SK-N-SH treated with all-trans-retinoic acid at 6 μM for 48 hours (cell line): ENCODE measurements around the gene JMY.

Experiments
- ATAC-seq: fragments of 200-7000 bp; cut with Tn5 transposase; 3 replicates; pipeline ENCODE4 v1.9.1; 2020; ENCODE audit warnings: mild to moderate bottlenecking, moderate library complexity
- ARNTL ChIP-seq: fragments of 450-650 bp; formaldehyde crosslinking; IDR thresholded peaks from 2 replicates; pipeline ENCODE4 v1.5.0; 2020; ENCODE audit warnings: low read depth, mild to moderate bottlenecking, moderate library complexity, borderline replicate concordance
- BACH2 ChIP-seq: fragments of 250-450 bp; sonication (Bioruptor Pico); IDR thresholded peaks from 2 replicates; pipeline ENCODE4 v1.9.0; 2021; ENCODE audit warnings: mild to moderate bottlenecking, borderline replicate concordance
- CSDC2 ChIP-seq: fragments of 250-450 bp; sonication (Bioruptor Pico); IDR thresholded peaks from 2 replicates; pipeline ENCODE4 v1.5.0; 2020; ENCODE audit warnings: mild to moderate bottlenecking, moderate library complexity
- GLIS3 ChIP-seq: fragments of 250-450 bp; sonication (Bioruptor Pico); IDR thresholded peaks from 2 replicates; pipeline ENCODE4 v1.5.0; 2020; ENCODE audit warnings: mild to moderate bottlenecking, moderate library complexity
- ISL1 ChIP-seq: fragments of 250-450 bp; sonication (Bioruptor Pico); IDR thresholded peaks from 2 replicates; pipeline ENCODE4 v2.1.2; 2022; ENCODE audit warnings: mild to moderate bottlenecking, moderate library complexity
- OSR1 ChIP-seq: fragments of 250-450 bp; sonication (Bioruptor Pico); IDR thresholded peaks from 2 replicates; pipeline ENCODE4 v1.8.0; 2022; ENCODE audit warnings: moderate library complexity, mild to moderate bottlenecking, inconsistent platforms
- PPARA ChIP-seq: fragments of 250-450 bp; sonication (Bioruptor Pico); IDR thresholded peaks from 2 replicates; pipeline ENCODE4 v1.5.0; 2020; ENCODE audit warnings: mild to moderate bottlenecking, borderline replicate concordance
- RARB ChIP-seq: fragments of 250-450 bp; sonication (Bioruptor Pico); IDR thresholded peaks from 2 replicates; pipeline ENCODE4 v1.8.0; 2021; ENCODE audit warnings: mild to moderate bottlenecking, moderate library complexity
- SNAI2 ChIP-seq: fragments of 250-450 bp; sonication (Bioruptor Pico); IDR thresholded peaks from 2 replicates; pipeline ENCODE4 v1.5.0; 2020; ENCODE audit warnings: mild to moderate bottlenecking, moderate library complexity
- TCF4 ChIP-seq: fragments of 250-450 bp; sonication (Bioruptor Pico); IDR thresholded peaks from 2 replicates; pipeline ENCODE4 v1.8.0; 2021; ENCODE audit warnings: mild to moderate bottlenecking, moderate library complexity, borderline replicate concordance
- TOX ChIP-seq: fragments of 250-450 bp; sonication (Bioruptor Pico); IDR thresholded peaks from 2 replicates; pipeline ENCODE4 v1.8.0; 2021; ENCODE audit warnings: mild to moderate bottlenecking, moderate library complexity, borderline replicate concordance
- ZFP3 ChIP-seq: fragments of 250-450 bp; sonication (Bioruptor Pico); IDR thresholded peaks from 2 replicates; pipeline ENCODE4 v1.5.0; 2020; ENCODE audit warnings: mild to moderate bottlenecking, moderate library complexity
- ZNF565 ChIP-seq: fragments of 450-650 bp; formaldehyde crosslinking; conservative IDR thresholded peaks from 2 replicates; pipeline ENCODE4 v1.5.0; 2020; ENCODE audit warnings: low read depth, mild to moderate bottlenecking, moderate library complexity
- ZNF70 ChIP-seq: fragments of 450-650 bp; formaldehyde crosslinking; IDR thresholded peaks from 2 replicates; pipeline ENCODE4 v1.5.0; 2020; ENCODE audit warnings: mild to moderate bottlenecking, moderate library complexity
- ZNF8 ChIP-seq: fragments of 450-650 bp; formaldehyde crosslinking; IDR thresholded peaks from 2 replicates; pipeline ENCODE4 v1.5.0; 2020; ENCODE audit warnings: mild to moderate bottlenecking, moderate library complexity
- TF ChIP-seq, protein P1 (sequence below): fragments of 250-450 bp; sonication (Bioruptor Pico); IDR thresholded peaks from 2 replicates; pipeline ENCODE4 v1.8.0; 2020; ENCODE audit warnings: mild to moderate bottlenecking, moderate library complexity, borderline replicate concordance
- TF ChIP-seq, protein P2 (sequence below): fragments of 250-450 bp; sonication (Bioruptor Pico); IDR thresholded peaks from 2 replicates; pipeline ENCODE4 v1.5.1; 2020; ENCODE audit warnings: low read depth, mild to moderate bottlenecking, moderate library complexity
- TF ChIP-seq, protein P3 (sequence below): fragments of 250-450 bp; sonication (Bioruptor Pico); IDR thresholded peaks from 2 replicates; pipeline ENCODE4 v1.8.0; 2021; ENCODE audit warnings: low read depth, mild to moderate bottlenecking, moderate library complexity, borderline replicate concordance
- TF ChIP-seq, protein P4 (sequence below): fragments of 250-450 bp; sonication (Bioruptor Pico); IDR thresholded peaks from 2 replicates; pipeline ENCODE4 v1.5.0; 2020; ENCODE audit warnings: mild to moderate bottlenecking, moderate library complexity
- TF ChIP-seq, protein P5 (sequence below): fragments of 250-450 bp; sonication (Bioruptor Pico); IDR thresholded peaks from 2 replicates; pipeline ENCODE4 v1.5.1; 2021; ENCODE audit warnings: mild to moderate bottlenecking, moderate library complexity

The JMY gene

DNA sequence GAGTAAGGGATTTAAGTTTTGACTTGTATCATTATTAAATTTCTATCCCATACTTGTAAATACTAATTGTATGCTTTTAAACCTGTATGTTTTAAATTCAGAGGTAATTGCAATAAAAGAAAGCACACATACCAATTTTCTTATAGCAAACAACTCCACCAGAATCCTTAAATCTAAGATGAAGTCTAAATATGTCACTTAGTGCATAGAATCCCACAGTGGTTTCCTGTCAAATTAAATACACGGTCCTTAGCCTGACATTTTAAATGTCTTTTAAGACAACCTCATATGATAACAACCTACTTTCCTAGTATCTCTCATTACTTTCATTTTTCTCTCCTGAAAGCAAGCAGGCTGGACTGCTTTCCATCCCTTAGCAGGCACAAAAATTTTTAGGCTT is 52.0 kb downstream of the JMY start:
- no peak for TF ChIP-seq RARB
- TF ChIP-seq BACH2: no peak
- TF ChIP-seq SNAI2: no peak
- no peak for TF ChIP-seq PPARA (CRISPR knock-in tag)
- TF ChIP-seq ZNF565 (CRISPR knock-in tag): no peak
- TF ChIP-seq, protein P1, sequence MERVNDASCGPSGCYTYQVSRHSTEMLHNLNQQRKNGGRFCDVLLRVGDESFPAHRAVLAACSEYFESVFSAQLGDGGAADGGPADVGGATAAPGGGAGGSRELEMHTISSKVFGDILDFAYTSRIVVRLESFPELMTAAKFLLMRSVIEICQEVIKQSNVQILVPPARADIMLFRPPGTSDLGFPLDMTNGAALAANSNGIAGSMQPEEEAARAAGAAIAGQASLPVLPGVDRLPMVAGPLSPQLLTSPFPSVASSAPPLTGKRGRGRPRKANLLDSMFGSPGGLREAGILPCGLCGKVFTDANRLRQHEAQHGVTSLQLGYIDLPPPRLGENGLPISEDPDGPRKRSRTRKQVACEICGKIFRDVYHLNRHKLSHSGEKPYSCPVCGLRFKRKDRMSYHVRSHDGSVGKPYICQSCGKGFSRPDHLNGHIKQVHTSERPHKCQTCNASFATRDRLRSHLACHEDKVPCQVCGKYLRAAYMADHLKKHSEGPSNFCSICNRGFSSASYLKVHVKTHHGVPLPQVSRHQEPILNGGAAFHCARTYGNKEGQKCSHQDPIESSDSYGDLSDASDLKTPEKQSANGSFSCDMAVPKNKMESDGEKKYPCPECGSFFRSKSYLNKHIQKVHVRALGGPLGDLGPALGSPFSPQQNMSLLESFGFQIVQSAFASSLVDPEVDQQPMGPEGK (CRISPR knock-in tag): no peak
- TF ChIP-seq OSR1: no peak
- no peak for TF ChIP-seq ZNF8 (CRISPR knock-in tag)
- TF ChIP-seq ISL1: no peak
- TF ChIP-seq, protein P2, sequence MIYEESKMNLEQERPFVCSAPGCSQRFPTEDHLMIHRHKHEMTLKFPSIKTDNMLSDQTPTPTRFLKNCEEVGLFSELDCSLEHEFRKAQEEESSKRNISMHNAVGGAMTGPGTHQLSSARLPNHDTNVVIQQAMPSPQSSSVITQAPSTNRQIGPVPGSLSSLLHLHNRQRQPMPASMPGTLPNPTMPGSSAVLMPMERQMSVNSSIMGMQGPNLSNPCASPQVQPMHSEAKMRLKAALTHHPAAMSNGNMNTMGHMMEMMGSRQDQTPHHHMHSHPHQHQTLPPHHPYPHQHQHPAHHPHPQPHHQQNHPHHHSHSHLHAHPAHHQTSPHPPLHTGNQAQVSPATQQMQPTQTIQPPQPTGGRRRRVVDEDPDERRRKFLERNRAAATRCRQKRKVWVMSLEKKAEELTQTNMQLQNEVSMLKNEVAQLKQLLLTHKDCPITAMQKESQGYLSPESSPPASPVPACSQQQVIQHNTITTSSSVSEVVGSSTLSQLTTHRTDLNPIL (CRISPR knock-in tag): no peak
- TF ChIP-seq ZFP3 (CRISPR knock-in tag): no peak
- no peak for TF ChIP-seq ARNTL
- TF ChIP-seq, protein P3, sequence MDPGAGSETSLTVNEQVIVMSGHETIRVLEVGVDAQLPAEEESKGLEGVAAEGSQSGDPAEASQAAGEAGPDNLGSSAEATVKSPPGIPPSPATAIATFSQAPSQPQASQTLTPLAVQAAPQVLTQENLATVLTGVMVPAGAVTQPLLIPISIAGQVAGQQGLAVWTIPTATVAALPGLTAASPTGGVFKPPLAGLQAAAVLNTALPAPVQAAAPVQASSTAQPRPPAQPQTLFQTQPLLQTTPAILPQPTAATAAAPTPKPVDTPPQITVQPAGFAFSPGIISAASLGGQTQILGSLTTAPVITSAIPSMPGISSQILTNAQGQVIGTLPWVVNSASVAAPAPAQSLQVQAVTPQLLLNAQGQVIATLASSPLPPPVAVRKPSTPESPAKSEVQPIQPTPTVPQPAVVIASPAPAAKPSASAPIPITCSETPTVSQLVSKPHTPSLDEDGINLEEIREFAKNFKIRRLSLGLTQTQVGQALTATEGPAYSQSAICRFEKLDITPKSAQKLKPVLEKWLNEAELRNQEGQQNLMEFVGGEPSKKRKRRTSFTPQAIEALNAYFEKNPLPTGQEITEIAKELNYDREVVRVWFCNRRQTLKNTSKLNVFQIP (CRISPR knock-in tag): no peak
- TF ChIP-seq, protein P4, sequence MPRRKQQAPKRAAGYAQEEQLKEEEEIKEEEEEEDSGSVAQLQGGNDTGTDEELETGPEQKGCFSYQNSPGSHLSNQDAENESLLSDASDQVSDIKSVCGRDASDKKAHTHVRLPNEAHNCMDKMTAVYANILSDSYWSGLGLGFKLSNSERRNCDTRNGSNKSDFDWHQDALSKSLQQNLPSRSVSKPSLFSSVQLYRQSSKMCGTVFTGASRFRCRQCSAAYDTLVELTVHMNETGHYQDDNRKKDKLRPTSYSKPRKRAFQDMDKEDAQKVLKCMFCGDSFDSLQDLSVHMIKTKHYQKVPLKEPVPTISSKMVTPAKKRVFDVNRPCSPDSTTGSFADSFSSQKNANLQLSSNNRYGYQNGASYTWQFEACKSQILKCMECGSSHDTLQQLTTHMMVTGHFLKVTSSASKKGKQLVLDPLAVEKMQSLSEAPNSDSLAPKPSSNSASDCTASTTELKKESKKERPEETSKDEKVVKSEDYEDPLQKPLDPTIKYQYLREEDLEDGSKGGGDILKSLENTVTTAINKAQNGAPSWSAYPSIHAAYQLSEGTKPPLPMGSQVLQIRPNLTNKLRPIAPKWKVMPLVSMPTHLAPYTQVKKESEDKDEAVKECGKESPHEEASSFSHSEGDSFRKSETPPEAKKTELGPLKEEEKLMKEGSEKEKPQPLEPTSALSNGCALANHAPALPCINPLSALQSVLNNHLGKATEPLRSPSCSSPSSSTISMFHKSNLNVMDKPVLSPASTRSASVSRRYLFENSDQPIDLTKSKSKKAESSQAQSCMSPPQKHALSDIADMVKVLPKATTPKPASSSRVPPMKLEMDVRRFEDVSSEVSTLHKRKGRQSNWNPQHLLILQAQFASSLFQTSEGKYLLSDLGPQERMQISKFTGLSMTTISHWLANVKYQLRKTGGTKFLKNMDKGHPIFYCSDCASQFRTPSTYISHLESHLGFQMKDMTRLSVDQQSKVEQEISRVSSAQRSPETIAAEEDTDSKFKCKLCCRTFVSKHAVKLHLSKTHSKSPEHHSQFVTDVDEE (CRISPR knock-in tag): no peak
- TF ChIP-seq TOX (CRISPR knock-in tag): no peak
- ATAC-seq: no peak

DNA sequence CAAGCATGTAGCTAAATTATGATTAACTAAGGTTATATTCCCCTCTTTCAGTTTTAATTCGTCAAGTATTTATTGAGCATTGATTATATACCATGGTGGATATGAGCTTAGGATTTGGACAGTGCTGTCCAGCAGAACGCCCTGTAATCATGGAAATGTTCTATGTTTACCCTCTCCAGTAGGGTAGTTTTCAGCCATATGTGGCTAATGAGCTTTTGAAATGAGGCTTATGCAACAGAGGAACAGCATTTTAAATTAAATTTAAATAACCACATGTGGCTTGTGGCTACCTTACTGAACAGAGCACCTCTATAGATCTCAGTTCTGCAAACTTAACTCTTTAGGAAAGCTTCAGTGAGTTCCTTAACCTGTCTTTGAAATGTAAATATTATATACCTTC is 59.1 kb downstream of the JMY start:
- no peak for ATAC-seq
- TF ChIP-seq ZNF565 (CRISPR knock-in tag) (no peak), ZNF8 (CRISPR knock-in tag) (no peak), ZNF70 (CRISPR knock-in tag) (no peak), CSDC2 (no peak), OSR1 (no peak), TCF4 (CRISPR knock-in tag) (no peak), ISL1 (no peak), GLIS3 (no peak)
- TF ChIP-seq, protein P1 (CRISPR knock-in tag): no peak
- TF ChIP-seq, protein P5, sequence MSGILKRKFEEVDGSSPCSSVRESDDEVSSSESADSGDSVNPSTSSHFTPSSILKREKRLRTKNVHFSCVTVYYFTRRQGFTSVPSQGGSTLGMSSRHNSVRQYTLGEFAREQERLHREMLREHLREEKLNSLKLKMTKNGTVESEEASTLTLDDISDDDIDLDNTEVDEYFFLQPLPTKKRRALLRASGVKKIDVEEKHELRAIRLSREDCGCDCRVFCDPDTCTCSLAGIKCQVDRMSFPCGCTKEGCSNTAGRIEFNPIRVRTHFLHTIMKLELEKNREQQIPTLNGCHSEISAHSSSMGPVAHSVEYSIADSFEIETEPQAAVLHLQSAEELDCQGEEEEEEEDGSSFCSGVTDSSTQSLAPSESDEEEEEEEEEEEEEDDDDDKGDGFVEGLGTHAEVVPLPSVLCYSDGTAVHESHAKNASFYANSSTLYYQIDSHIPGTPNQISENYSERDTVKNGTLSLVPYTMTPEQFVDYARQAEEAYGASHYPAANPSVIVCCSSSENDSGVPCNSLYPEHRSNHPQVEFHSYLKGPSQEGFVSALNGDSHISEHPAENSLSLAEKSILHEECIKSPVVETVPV: no peak
- TF ChIP-seq, protein P3 (CRISPR knock-in tag): no peak
